ENCODE data around the gene ADAM12. TPM values are rescaled to one million over a fixed set of nuclear protein-coding genes. Genes with fewer than 3 reads are reported as not detected.

Gene ADAM12
- total and polyA plus RNA-seq, 10 donors: 0.51 to 7.0 (median 1.0) TPM

DNA sequence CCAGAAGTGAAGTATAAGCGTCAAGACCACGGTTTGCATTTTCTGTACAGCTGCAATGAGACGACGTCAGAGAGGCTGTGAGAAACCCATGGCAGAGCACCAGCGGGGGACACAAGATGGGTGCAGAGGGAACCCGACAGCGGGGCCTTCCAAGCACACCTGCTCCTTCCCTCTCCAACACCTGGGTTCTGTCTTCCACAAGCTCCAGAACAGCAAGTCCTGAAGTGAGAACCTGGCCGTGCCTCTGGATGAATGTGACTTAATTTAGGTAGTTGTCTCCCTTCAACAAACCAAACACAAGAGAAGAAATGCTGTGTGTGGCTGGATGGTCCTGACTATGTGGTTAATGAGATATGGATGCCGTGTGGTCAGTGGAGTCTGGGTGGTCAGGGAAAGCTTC, 76.1 kb downstream of the ADAM12 start:
- Histone ChIP-seq H3K9me3 (no peaks in the 10 kb centered on the region), H3K27ac (no peak overlapping the region), H3K4me1 (no peaks in the 10 kb centered on the region), H3K27me3 (replicated peaks in 1 of 7) (peaks cover 0 to 27% (median 0%) of the 10 kb centered on the region in 7 donors), H3K36me3 (no peaks in the 10 kb centered on the region), H3K4me3 (no peak overlapping the region)
- TF ChIP-seq POLR2AphosphoS5 (IDR thresholded peaks at IDR 0.05) (no peak), CTCF (IDR thresholded peaks at IDR 0.05 in 8 of 11, conservative IDR thresholded peaks at IDR 0.05 in 3 of 11) (no peak), POLR2A (IDR thresholded peaks at IDR 0.05) (no peak)
- WGBS, 5 donors: 86 to 93% (median 89%) methylated on average over 9 of the region's 9 CpGs
- DNase-seq: no peak
- intact Hi-C loops (cut with DNase I; ENCODE audit: low total_unique reads): no loop called here

GRCh38 chr10:126309228-126309883, 78.9 kb downstream of the ADAM12 start:
- peaks cover 0 to 10% (median 7%) of the 10 kb centered on the region in 8 donors for H3K9me3 ChIP-seq
- no peak for TF ChIP-seq POLR2A (IDR thresholded peaks at IDR 0.05)
- TF ChIP-seq CTCF (IDR thresholded peaks at IDR 0.05 in 8 of 11, conservative IDR thresholded peaks at IDR 0.05 in 3 of 11): no peak
- no peak for TF ChIP-seq POLR2AphosphoS5 (IDR thresholded peaks at IDR 0.05)
- H3K4me1 ChIP-seq: no peaks in the 10 kb centered on the region
- no peak for DNase-seq
- no peak overlapping the region for H3K27ac ChIP-seq
- H3K27me3 ChIP-seq (replicated peaks in 1 of 7): peaks cover 0 to 27% (median 0%) of the 10 kb centered on the region in 7 donors
- no peak overlapping the region for H3K4me3 ChIP-seq
- 90 to 93% (median 92%) methylated on average over 3 of the region's 3 CpGs for WGBS, 5 donors
- intact Hi-C loops (cut with DNase I; ENCODE audit: low total_unique reads): no loop called here
- H3K36me3 ChIP-seq: no peaks in the 10 kb centered on the region

DNA sequence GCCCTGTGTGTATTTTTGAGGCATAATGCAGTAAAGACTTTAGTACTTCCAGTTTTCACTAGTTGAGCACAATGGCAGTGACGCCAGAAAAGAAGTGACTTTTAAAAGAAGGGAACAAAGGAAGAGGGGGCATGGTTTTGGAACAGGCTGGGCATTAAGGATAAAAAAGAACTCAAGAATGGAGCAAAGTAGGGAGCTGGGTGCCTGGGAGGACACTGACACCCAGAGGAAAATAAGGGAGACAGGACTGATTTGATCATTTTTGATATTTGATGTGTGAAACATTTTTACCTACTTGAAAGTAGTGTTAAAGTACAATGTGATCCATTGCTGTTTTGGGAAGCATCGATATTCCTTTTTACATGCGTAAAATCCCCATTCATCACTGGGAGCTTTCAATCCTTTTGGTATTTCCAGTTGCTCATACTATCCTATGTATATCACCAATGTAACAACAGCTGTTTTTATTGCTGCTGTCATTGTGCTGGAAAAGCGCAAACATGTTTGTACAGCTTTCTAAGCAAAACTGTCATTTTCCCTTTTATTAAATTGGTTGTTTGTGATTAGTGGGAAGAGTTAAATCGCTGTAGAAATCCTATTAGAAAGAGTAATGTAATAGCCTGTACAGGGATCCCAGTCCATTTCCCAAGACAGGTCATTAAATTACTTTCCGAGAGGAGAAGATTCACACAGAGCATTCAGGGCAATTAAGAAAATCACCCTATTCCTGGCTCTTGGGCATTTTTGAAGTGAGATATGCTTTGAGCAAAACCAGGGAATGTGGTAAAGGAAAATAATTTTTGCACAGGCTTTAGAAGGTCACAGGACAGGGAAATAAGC, 85.2 kb downstream of the ADAM12 start:
- intact Hi-C loops (cut with DNase I; ENCODE audit: low total_unique reads): no loop called here
- no peaks in the 10 kb centered on the region for H3K36me3 ChIP-seq
- H3K4me3 ChIP-seq: no peak overlapping the region
- no peak for DNase-seq
- no peak for TF ChIP-seq POLR2A (IDR thresholded peaks at IDR 0.05)
- H3K27me3 ChIP-seq (replicated peaks in 1 of 7): no peaks in the 10 kb centered on the region
- H3K4me1 ChIP-seq: no peaks in the 10 kb centered on the region
- H3K9me3 ChIP-seq: peaks cover 0 to 20% (median 15%) of the 10 kb centered on the region in 8 donors
- no peak overlapping the region for H3K27ac ChIP-seq
- 82 to 85% (median 84%) methylated on average over 6 of the region's 6 CpGs for WGBS, 5 donors

DNA sequence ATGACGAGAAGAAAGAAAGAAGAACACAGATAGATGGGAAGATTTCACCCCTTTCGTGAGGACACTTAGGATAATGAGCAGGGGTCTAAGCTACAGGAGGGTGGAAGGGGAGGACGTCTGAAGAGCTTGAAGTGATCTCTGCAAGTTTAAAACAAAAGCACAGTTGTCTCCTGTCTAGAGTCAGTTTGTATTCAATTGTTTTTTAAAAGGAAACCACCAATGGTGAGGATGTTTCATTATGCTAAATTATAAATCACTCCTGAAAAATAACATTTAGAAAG, 85.9 kb downstream of the ADAM12 start:
- no peak for DNase-seq
- peaks cover 0 to 20% (median 15%) of the 10 kb centered on the region in 8 donors for H3K9me3 ChIP-seq
- no peaks in the 10 kb centered on the region for H3K4me1 ChIP-seq
- WGBS, 5 donors: 67 to 80% (median 71%) methylated on average over 3 of the region's 3 CpGs
- TF ChIP-seq POLR2AphosphoS5 (IDR thresholded peaks at IDR 0.05) (no peak), POLR2A (IDR thresholded peaks at IDR 0.05) (no peak), CTCF (IDR thresholded peaks at IDR 0.05 in 8 of 11, conservative IDR thresholded peaks at IDR 0.05 in 3 of 11) (no peak)
- no peaks in the 10 kb centered on the region for H3K36me3 ChIP-seq
- intact Hi-C loops (cut with DNase I; ENCODE audit: low total_unique reads): no loop called here
- no peaks in the 10 kb centered on the region for H3K27me3 ChIP-seq (replicated peaks in 1 of 7)
- H3K27ac ChIP-seq: no peak overlapping the region
- no peak overlapping the region for H3K4me3 ChIP-seq

Measured in spleen (tissue), 11 donors.